HCT116 (cell line): ENCODE data around the gene CLIC5.

Experiments used
- POLR2AphosphoS5 ChIP-seq: IDR thresholded peaks from 2 replicates; pipeline ENCODE4 v1.6.1; 2011; ENCODE audit warnings: mild to moderate bottlenecking, low read depth, low read length, moderate library complexity
- SP1 ChIP-seq: IDR thresholded peaks from 2 replicates; pipeline ENCODE4 v1.6.1; 2012; ENCODE audit warnings: low read depth
- ZFX ChIP-seq: fragments of 450-650 bp; IDR thresholded peaks from 2 replicates; pipeline ENCODE4 v1.6.1; 2017
- ZNF274 ChIP-seq: fragments of 200-500 bp; sonication (Bioruptor generic); IDR thresholded peaks from 2 replicates; pipeline ENCODE4 v1.6.1; 2014; ENCODE audit warnings: mild to moderate bottlenecking, low read depth, low read length, inconsistent platforms
- TF ChIP-seq, protein P1 (sequence below), 3 experiments: fragments of 200-600 bp in 1 of 3; sonication (generic) in 1 of 3; IDR thresholded peaks in 2 of 3; conservative IDR thresholded peaks in 1 of 3; 2 replicates each; pipeline ENCODE4 v1.5.1; 2012 to 2017; ENCODE audit warnings: low read depth in 2 of 3, low read length in 2 of 3, antibody characterized with exemption in 1 of 3, borderline replicate concordance in 1 of 3, control low read depth in 1 of 3, mild to moderate bottlenecking in 1 of 3, mixed read lengths in 1 of 3, mixed run types in 1 of 3, moderate library complexity in 1 of 3; ENCODE audit not compliant: insufficient read depth in 1 of 3

DNA sequence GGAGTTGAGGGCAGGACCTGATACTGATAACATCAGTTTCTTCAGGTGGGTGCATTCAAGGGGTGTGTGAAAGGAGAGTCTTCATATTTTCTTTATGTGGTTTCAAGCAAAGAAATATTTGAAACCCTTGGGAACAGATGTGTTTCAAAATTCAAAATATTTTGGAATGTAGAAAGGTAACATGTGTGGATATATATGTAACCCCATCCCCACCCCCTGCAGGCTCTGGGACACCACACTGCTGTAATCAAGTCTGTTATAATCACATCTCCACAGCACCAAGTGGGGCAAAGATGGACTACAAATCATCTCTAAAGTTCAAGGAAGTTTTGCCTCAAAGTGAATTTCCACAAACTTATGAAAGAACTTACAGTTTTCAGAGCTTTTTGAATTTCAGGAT lies 41.1 kb downstream of the CLIC5 start:
- TF ChIP-seq, protein P1, sequence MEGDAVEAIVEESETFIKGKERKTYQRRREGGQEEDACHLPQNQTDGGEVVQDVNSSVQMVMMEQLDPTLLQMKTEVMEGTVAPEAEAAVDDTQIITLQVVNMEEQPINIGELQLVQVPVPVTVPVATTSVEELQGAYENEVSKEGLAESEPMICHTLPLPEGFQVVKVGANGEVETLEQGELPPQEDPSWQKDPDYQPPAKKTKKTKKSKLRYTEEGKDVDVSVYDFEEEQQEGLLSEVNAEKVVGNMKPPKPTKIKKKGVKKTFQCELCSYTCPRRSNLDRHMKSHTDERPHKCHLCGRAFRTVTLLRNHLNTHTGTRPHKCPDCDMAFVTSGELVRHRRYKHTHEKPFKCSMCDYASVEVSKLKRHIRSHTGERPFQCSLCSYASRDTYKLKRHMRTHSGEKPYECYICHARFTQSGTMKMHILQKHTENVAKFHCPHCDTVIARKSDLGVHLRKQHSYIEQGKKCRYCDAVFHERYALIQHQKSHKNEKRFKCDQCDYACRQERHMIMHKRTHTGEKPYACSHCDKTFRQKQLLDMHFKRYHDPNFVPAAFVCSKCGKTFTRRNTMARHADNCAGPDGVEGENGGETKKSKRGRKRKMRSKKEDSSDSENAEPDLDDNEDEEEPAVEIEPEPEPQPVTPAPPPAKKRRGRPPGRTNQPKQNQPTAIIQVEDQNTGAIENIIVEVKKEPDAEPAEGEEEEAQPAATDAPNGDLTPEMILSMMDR (IDR thresholded peaks at IDR 0.05 in 2 of 3, conservative IDR thresholded peaks at IDR 0.05 in 1 of 3; ENCODE audit: borderline replicate concordance in 1 of 3, insufficient read depth in 1 of 3, low read depth in 2 of 3, low read length in 2 of 3): no peak
- TF ChIP-seq SP1: no peak
- TF ChIP-seq POLR2AphosphoS5: no peak
- no peak for TF ChIP-seq ZFX
- no peak for TF ChIP-seq ZNF274
